AG04450 (cell line): ENCODE results near the gene TMOD2. TPM values are rescaled to one million over a fixed set of nuclear protein-coding genes. Genes with fewer than 3 reads are reported as not detected.
"Not testable (repeated sequence)": the region's sequence is repeated elsewhere in the genome, so short reads cannot be mapped to it uniquely, and the experiment has no call there.

Experiments used
- CTCF ChIA-PET: fragments of 300-600, 350-600 bp; formaldehyde crosslinking; extraction: SDS; loops from one replicate; lab custom pipeline; 2022; ENCODE audit warnings: antibody characterized with exemption, inconsistent platforms; lab: Charles Lee
- POLR2A ChIA-PET: fragments of 350-600 bp; formaldehyde crosslinking; extraction: SDS; loops from one replicate; lab custom pipeline; 2021; ENCODE audit warnings: antibody characterized with exemption, inconsistent platforms; lab: Yijun Ruan, JAX
- DNase-seq: peaks from one replicate; pipeline ENCODE4 v3.0.0-alpha.2; 2011; ENCODE audit warnings: low read depth, low spot score
- H3K27ac ChIP-seq: one replicate; pipeline ENCODE4 v1.5.1; 2012; ENCODE audit warnings: low read depth, low read length, control low read depth
- H3K27me3 ChIP-seq: one replicate; pipeline ENCODE4 v1.6.0; 2012; ENCODE audit warnings: low read length; ENCODE audit not compliant: control insufficient read depth, insufficient read depth
- H3K4me3 ChIP-seq: 2 replicates; pipeline ENCODE4 v1.5.1; 2011; ENCODE audit warnings: mild to moderate bottlenecking, low read depth, low read length, control low read depth
- H3K9me3 ChIP-seq: 2 replicates; pipeline ENCODE4 v1.5.1; 2012; ENCODE audit warnings: low read length; ENCODE audit not compliant: control insufficient read depth, insufficient read depth
- CTCF ChIP-seq: IDR thresholded peaks from 2 replicates; pipeline ENCODE4 v1.5.1; 2011; ENCODE audit warnings: low read depth, low read length, control low read depth, inconsistent platforms
- polyA plus RNA-seq: library from polyadenylated mRNA; depleted of rRNA; stranded (reverse); fragments of >200 nt; gene quantifications from 2 replicates; pipeline ENCODE4 v1.2.3, GENCODE V29; 2011

TMOD2 gene
- polyA plus RNA-seq, 1 experiment = 3.2 TPM

- ChIA-PET POLR2A (no interaction called here), CTCF (interaction anchor here (1.2 to 9.8 kb wide), 2 partner anchors 20 to 132 kb away, joined by 3 to 490 read pairs; no protein-coding TSS in a partner anchor)
- no peak for TF ChIP-seq CTCF
- Histone ChIP-seq H3K4me3 (no peak overlapping the region), H3K27me3 (no peaks in the 10 kb centered on the region), H3K9me3 (no peaks in the 10 kb centered on the region), H3K27ac (no peak overlapping the region)
- no peak for DNase-seq
Measured at GRCh38 chr15:51780636-51781035, 29.2 kb downstream of the TMOD2 start.

- H3K9me3 ChIP-seq = no peaks in the 10 kb centered on the region
- ChIA-PET POLR2A (interaction anchor here (0.6 kb wide), 1 partner anchor 90 kb away, joined by 3 read pairs; no protein-coding TSS in a partner anchor), CTCF (interaction anchor here (9.8 kb wide), 1 partner anchor 133 kb away, joined by 490 read pairs; no protein-coding TSS in a partner anchor)
- H3K27ac ChIP-seq = no peak overlapping the region
- DNase-seq = no peak
- TF ChIP-seq CTCF = no peak
- no peaks in the 10 kb centered on the region for H3K27me3 ChIP-seq
- no peak overlapping the region for H3K4me3 ChIP-seq
Measured at GRCh38 chr15:51781506-51781905, 30.1 kb downstream of the TMOD2 start.

GRCh38 chr15:51782357-51782896, 31.0 kb downstream of the TMOD2 start:
- H3K9me3 ChIP-seq = no peaks in the 10 kb centered on the region
- peak; percentile 31; the same call in 1 of the 2 replicates for TF ChIP-seq CTCF
- ChIA-PET POLR2A (no interaction called here), CTCF (interaction anchor here (1.3 to 5.4 kb wide), 3 partner anchors 19 to 474 kb away, joined by 3 to 28 read pairs (median 4); no protein-coding TSS in a partner anchor)
- no peaks in the 10 kb centered on the region for H3K27me3 ChIP-seq
- H3K27ac ChIP-seq = no peak overlapping the region
- no peak for DNase-seq
- no peak overlapping the region for H3K4me3 ChIP-seq

GRCh38 chr15:51783967-51784366, 32.6 kb downstream of the TMOD2 start:
- POLR2A ChIA-PET = no interaction called here
- no peaks in the 10 kb centered on the region for H3K27me3 ChIP-seq
- CTCF ChIA-PET = interaction anchor here (5.4 kb wide), 1 partner anchor 134 kb away, joined by 28 read pairs; no protein-coding TSS in a partner anchor
- no peak for TF ChIP-seq CTCF
- no peak overlapping the region for H3K4me3 ChIP-seq
- no peak overlapping the region for H3K27ac ChIP-seq
- no peak for DNase-seq
- H3K9me3 ChIP-seq = no peaks in the 10 kb centered on the region

GRCh38 chr15:51787130-51787529, 35.7 kb downstream of the TMOD2 start:
- H3K4me3 ChIP-seq, POLR2A ChIA-PET, H3K9me3 ChIP-seq, H3K27ac ChIP-seq, H3K27me3 ChIP-seq, DNase-seq: not testable (repeated sequence)
- CTCF ChIA-PET = interaction anchor here (0.6 to 5.4 kb wide), 3 partner anchors 11 to 137 kb away, joined by 3 to 28 read pairs (median 23); no protein-coding TSS in a partner anchor

GRCh38 chr15:51792474-51792873, 41.1 kb downstream of the TMOD2 start:
- POLR2A ChIA-PET, CTCF ChIA-PET, H3K27me3 ChIP-seq, H3K4me3 ChIP-seq, H3K9me3 ChIP-seq, H3K27ac ChIP-seq, DNase-seq: not testable (repeated sequence)
